Measurements from ENCODE around the gene TRIO. TPM values are rescaled to one million over a fixed set of nuclear protein-coding genes. Genes with fewer than 3 reads are reported as not detected.

The TRIO gene
- total RNA-seq, 1 donor, result 211 TPM

DNA sequence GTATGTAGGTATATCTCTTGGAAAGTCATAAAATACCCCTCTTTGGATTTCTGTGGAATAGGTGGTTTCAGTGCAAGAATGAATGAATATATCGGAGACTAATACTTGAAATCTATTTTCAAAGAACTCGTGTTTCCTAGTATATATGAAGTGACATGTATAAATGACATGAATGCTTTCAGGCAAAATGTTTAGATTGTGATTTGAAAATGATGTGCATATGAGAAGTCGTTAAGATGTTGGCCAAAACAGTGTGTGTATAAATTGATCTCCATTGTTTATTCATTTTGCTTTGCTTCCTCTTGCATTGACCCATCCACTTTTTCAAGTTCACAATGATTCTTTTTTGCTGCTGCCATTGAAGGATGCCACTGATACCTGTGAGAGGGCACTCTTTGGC is 8.3 kb downstream of the TRIO start:
- DNase-seq (ENCODE audit: low read depth), result no peak
- no peak overlapping the region for H3K4me3 ChIP-seq (ENCODE audit: low read depth, low read length)
- no peak for TF ChIP-seq CTCF (IDR thresholded peaks at IDR 0.05; ENCODE audit: insufficient read depth, low read length)

DNA sequence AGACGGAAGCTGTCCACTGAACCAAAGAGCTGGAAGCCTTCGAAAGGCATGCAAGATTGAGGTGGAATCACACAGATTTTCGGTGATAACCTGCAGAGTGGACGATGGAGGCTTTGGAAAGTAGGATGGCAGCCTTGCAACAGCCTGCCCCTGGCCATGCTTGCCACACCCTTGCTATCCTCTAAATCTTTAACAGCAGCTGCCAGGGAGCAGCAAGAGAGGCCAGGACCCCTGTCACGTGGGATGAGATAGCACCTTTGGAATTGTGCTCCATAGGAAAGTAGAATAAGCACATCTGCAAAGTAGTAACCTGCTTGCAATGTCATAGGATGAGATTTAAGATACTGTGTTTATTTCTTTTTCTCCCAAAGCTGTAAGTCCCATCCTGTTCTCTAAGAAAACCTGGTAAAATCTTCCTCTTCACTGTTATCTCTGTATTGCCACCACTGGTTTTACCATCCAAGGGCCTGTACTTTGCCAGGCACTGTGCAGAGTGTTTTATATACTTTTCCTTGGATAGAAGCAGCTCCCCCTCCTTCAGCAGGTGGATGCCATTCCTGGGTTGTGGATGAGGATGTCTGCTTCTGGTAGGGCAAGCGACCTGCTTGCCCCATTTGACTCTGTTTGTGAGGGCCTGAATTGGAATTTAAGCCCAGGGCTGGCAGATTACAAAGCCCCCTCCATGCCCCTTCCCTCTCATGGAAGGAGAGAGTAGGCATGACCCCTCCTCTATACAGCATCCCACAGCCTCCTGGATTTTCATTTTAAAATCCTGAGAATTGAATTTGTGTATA is 10.1 kb downstream of the TRIO start:
- no peak for DNase-seq (ENCODE audit: low read depth)
- no peak for TF ChIP-seq CTCF (IDR thresholded peaks at IDR 0.05; ENCODE audit: insufficient read depth, low read length)
- no peak overlapping the region for H3K4me3 ChIP-seq (ENCODE audit: low read depth, low read length)

DNA sequence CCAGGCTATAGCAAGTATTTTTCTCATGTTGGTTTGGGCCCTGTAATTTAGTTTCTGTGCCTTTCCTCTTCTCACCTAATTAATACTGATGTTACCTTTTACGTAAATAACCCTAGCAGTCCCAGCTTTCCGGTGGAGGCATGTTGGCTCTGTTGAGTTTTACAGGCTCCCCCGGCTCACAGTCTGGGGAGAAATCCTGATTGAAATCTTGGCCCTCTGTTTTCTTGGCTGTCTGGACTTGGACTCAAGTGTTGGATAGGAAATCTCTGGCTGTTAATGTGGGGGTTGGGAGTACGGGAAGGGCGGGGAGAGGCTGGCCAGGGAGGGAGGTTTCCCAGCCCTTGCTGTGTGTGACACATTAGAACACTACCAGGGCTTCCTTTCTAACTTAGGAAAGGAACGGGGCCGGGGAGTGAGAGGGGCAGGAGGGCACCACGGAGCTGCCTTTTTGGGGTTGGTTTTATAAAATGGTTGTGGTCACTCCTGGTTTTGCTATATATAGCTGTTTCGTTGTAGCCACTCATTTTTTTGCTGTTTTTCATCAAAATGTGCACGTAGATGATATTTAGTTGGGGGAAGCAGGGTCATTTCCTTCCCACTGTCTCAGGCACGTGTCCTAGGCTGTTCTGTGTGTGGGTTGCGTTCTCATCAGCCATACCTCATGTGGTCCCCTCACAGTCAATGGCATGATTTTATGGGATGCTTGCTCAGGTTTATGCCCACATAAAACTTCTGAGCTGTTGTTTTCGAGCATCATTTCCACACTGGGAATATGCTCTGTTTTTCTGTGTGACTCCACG is 11.0 kb downstream of the TRIO start:
- H3K4me3 ChIP-seq (ENCODE audit: low read depth, low read length), result peak overlapping the region; percentile 26
- DNase-seq (ENCODE audit: low read depth), result peak; percentile 79

DNA sequence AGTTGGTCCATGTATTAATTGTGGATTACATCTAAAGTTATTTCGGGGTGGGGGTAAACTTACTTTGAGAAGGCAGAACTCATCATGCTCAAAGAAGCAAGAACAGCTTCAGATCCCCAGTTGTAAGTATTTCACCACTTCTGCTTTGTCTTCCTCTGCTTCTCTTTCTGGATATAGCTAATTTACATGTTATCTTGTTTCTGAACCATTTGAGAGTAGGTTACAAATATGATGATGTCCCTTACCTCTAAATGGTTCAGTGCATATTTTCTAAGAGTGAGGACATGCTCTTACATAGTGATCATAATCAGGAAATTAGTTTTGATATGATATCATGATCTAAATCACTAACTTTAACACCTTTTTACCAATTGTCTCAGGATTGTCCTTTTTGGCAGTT is 11.9 kb downstream of the TRIO start:
- TF ChIP-seq CTCF (IDR thresholded peaks at IDR 0.05; ENCODE audit: insufficient read depth, low read length), result no peak
- DNase-seq (ENCODE audit: low read depth), result no peak
- H3K4me3 ChIP-seq (ENCODE audit: low read depth, low read length), result no peak overlapping the region

More for the DNA sequence above, 11.0 kb downstream of the TRIO start:
- no peak for TF ChIP-seq CTCF (IDR thresholded peaks at IDR 0.05; ENCODE audit: insufficient read depth, low read length)

GRCh38 chr5:14155739-14156138 is 12.6 kb downstream of the TRIO start:
- DNase-seq (ENCODE audit: low read depth), result no peak
- no peak for TF ChIP-seq CTCF (IDR thresholded peaks at IDR 0.05; ENCODE audit: insufficient read depth, low read length)
- no peak overlapping the region for H3K4me3 ChIP-seq (ENCODE audit: low read depth, low read length)

DNA sequence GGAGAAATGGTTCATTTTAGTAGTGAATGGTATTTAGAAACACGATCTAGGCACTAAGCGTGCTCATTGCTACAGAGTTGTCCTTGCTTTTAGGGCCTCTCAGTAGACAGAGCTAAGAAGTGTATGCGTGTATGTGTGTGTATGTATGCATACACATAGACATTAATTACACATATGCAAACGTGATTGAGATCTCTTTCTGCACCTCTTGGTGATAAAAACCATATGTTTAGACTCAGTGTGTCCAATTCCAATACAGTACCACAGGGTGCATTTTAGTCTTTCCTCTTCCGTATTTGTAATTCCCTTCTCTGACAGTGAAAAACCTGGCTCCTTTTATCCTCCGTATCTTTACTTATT is 13.1 kb downstream of the TRIO start:
- no peak for TF ChIP-seq CTCF (IDR thresholded peaks at IDR 0.05; ENCODE audit: insufficient read depth, low read length)
- H3K4me3 ChIP-seq (ENCODE audit: low read depth, low read length), result peak overlapping the region; percentile 4
- no peak for DNase-seq (ENCODE audit: low read depth)
